T-cell (primary cell): ENCODE data around the gene COQ3. TPM values are rescaled to one million over a fixed set of nuclear protein-coding genes. Genes with fewer than 3 reads are reported as not detected.
A peak's percentile ranks its signal among the peaks of the same experiment; 100 is the strongest.

ENCODE experiments used
- ATAC-seq, 4 experiments: fragments of 200-7000 bp in 3 of 4; fragments of 150-1000 bp in 1 of 4; cut with Tn5 transposase; replicated peaks in 1 of 4; 1 replicate in 3 of 4; 2 replicates in 1 of 4; pipeline ENCODE4 v1.10.0; 2021; ENCODE audit warnings: moderate library complexity in 3 of 4, mild to moderate bottlenecking in 2 of 4, moderate number of reproducible peaks in 1 of 4
- CTCF ChIA-PET, 2 donors: fragments of 300-600 bp; sonication (Branson Sonifier 250); formaldehyde crosslinking; loops; one replicate each; lab custom pipeline; 2022; ENCODE audit warnings: antibody characterized with exemption in 2 of 2; lab: Charles Lee
- POLR2A ChIA-PET, 2 donors: fragments of 300-600 bp; sonication (Branson Sonifier 250); formaldehyde crosslinking; loops; one replicate each; lab custom pipeline; 2022; ENCODE audit warnings: antibody characterized with exemption in 2 of 2; lab: Charles Lee
- DNase-seq, 35 experiments: peaks; one replicate each; pipeline versions ENCODE4 v3.0.0 to v3.0.0-alpha.2; 2013 to 2023
- H3K27ac ChIP-seq: one replicate; pipeline ENCODE4 v1.5.1; 2013; ENCODE audit warnings: low read length
- H3K27me3 ChIP-seq, 2 experiments: replicated peaks in 1 of 2; 1 replicate in 1 of 2; 2 replicates in 1 of 2; pipeline versions ENCODE4 v1.6.1 to v1.7.0; 2013; ENCODE audit warnings: low read length in 1 of 2, mixed read lengths in 1 of 2; ENCODE audit not compliant: control insufficient read depth in 2 of 2, insufficient read depth in 2 of 2; ENCODE audit errors: extremely low read depth in 1 of 2
- H3K36me3 ChIP-seq, 2 donors: 1 replicate in 1 of 2; 2 replicates in 1 of 2; pipeline versions ENCODE4 v1.6.1 to v1.7.0; 2013; ENCODE audit warnings: low read length in 1 of 2; ENCODE audit not compliant: control insufficient read depth in 2 of 2, insufficient read depth in 1 of 2; ENCODE audit errors: extremely low read depth in 1 of 2
- H3K4me1 ChIP-seq, 2 experiments: 1 replicate in 1 of 2; 2 replicates in 1 of 2; pipeline versions ENCODE4 v1.6.1 to v1.7.0; 2013; ENCODE audit warnings: low read length in 2 of 2, mixed read lengths in 1 of 2; ENCODE audit not compliant: insufficient read depth in 2 of 2, control insufficient read depth in 1 of 2; ENCODE audit errors: extremely low read depth in 1 of 2
- H3K4me3 ChIP-seq, 2 donors: 1 replicate in 1 of 2; 2 replicates in 1 of 2; pipeline versions ENCODE4 v1.5.1 to v1.7.0; 2013; ENCODE audit warnings: mild to moderate bottlenecking in 2 of 2, low read length in 1 of 2, moderate library complexity in 1 of 2; ENCODE audit not compliant: control insufficient read depth in 1 of 2; ENCODE audit errors: extremely low read depth in 1 of 2
- H3K9me3 ChIP-seq: 2 replicates; pipeline ENCODE4 v1.7.0; 2013
- H3K27ac Mint-ChIP-seq, 2 donors: one replicate each; pipeline ENCODE4 v1.8.0; 2020 to 2021; ENCODE audit warnings: mild to moderate bottlenecking in 2 of 2, mixed read lengths in 2 of 2
- H3K27me3 Mint-ChIP-seq, 2 donors: one replicate each; pipeline ENCODE4 v1.8.0; 2021 to 2022; ENCODE audit warnings: mixed read lengths in 2 of 2
- H3K36me3 Mint-ChIP-seq: one replicate; pipeline ENCODE4 v1.8.0; 2021; ENCODE audit warnings: mixed read lengths
- H3K4me1 Mint-ChIP-seq, 3 donors: one replicate each; pipeline ENCODE4 v1.8.0; 2020 to 2022; ENCODE audit warnings: mixed read lengths in 3 of 3, mild to moderate bottlenecking in 1 of 3
- H3K4me3 Mint-ChIP-seq, 3 donors: one replicate each; pipeline ENCODE4 v1.8.0; 2020 to 2022; ENCODE audit warnings: mild to moderate bottlenecking in 3 of 3, mixed read lengths in 3 of 3, moderate library complexity in 3 of 3
- H3K9me3 Mint-ChIP-seq, 3 donors: one replicate each; pipeline ENCODE4 v1.8.0; 2020 to 2022; ENCODE audit warnings: mixed read lengths in 3 of 3
- WGBS: methylation state at CpG from one replicate; pipeline ENCODE4 v1.1.5; 2013; ENCODE audit warnings: missing lambda C conversion rate; ENCODE audit not compliant: insufficient coverage; 5-methylcytosine and 5-hydroxymethylcytosine counted together
- total RNA-seq, 35 experiments: library from RNA in 6 of 35; stranded (reverse) in 6 of 35; fragments of 120-200 nt in 1 of 35; gene quantifications; one replicate each; pipeline versions ENCODE4 v1.2.1 to v1.2.4 and lab custom pipeline; 2013 to 2026

Gene COQ3
- total RNA-seq, 5 donors from 2014 or later (not counting 1 experiment from before 2014, with no cell fraction given): 2.0 to 5.0 (median 2.9) TPM

- Mint-ChIP-seq H3K27me3 (no peaks in the 10 kb centered on the region), H3K4me1 (peaks cover 54 to 61% (median 58%) of the 10 kb centered on the region in 3 donors), H3K9me3 (no peaks in the 10 kb centered on the region), H3K4me3 (peak overlapping the region; percentile 93 to 100 (median 99)), H3K36me3 (peaks cover 9% of the 10 kb centered on the region), H3K27ac (peak overlapping the region; percentile 99 to 100)
- H3K4me1 ChIP-seq: peaks cover 31 to 43% of the 10 kb centered on the region in 2 experiments
- ATAC-seq (no peak), DNase-seq (no peak)
- 86% methylated on average over 4 of the region's 4 CpGs for WGBS
- CTCF ChIA-PET: interaction anchor here in 1 of 2 donors (0.6 to 2.4 kb wide), 4 partner anchors 8 to 74 kb away, joined by 3 to 14 read pairs (median 3); partner anchors contain the start of gene COQ3
- POLR2A ChIA-PET: interaction anchor here in 1 of 2 donors (0.9 kb wide), 1 partner anchor 18 kb away, joined by 3 read pairs; no protein-coding TSS in a partner anchor
- H3K9me3 ChIP-seq: no peaks in the 10 kb centered on the region
- no peaks in the 10 kb centered on the region for H3K27me3 ChIP-seq
- peak overlapping the region; percentile 99 for H3K27ac ChIP-seq
- H3K4me3 ChIP-seq: peak overlapping the region; percentile 92 to 100
- H3K36me3 ChIP-seq: peaks cover 4 to 9% of the 10 kb centered on the region in 2 donors
These were observed 32.4 kb upstream of the COQ3 start for GRCh38 chr6:99426451-99426757.

GRCh38 chr6:99425647-99426450, 31.9 kb upstream of the COQ3 start:
- Histone ChIP-seq H3K4me1 (peaks cover 31 to 44% of the 10 kb centered on the region in 2 experiments), H3K36me3 (peaks cover 4 to 9% of the 10 kb centered on the region in 2 donors), H3K4me3 (peak overlapping the region; percentile 92 to 100), H3K27ac (peak overlapping the region; percentile 99), H3K9me3 (no peaks in the 10 kb centered on the region), H3K27me3 (no peaks in the 10 kb centered on the region)
- POLR2A ChIA-PET: interaction anchor here in 1 of 2 donors (0.9 kb wide), 1 partner anchor 17 kb away, joined by 3 read pairs; no protein-coding TSS in a partner anchor
- Mint-ChIP-seq H3K36me3 (peaks cover 15% of the 10 kb centered on the region), H3K27ac (peak overlapping the region; percentile 99 to 100), H3K4me3 (peak overlapping the region; percentile 93 to 100 (median 99)), H3K4me1 (peaks cover 60 to 66% (median 64%) of the 10 kb centered on the region in 3 donors), H3K9me3 (no peaks in the 10 kb centered on the region), H3K27me3 (no peaks in the 10 kb centered on the region)
- DNase-seq (peak in 33 of 35 experiments; percentile 2 to 73 (median 29)), ATAC-seq (peak; percentile 39 to 49 (median 45))
- WGBS: 6% methylated on average over 12 of the region's 29 CpGs
- CTCF ChIA-PET: interaction anchor here in 1 of 2 donors (0.6 to 2.4 kb wide), 5 partner anchors 9 to 96 kb away, joined by 3 to 14 read pairs (median 3); partner anchors contain the start of gene COQ3

- ChIA-PET CTCF (interaction anchor here (0.7 to 2.4 kb wide), 8 partner anchors 8 to 144 kb away, joined by 3 to 14 read pairs (median 3); partner anchors contain the start of genes CCNC (in 1 of the 2) and COQ3 (in 1 of the 2)), POLR2A (interaction anchor here (0.6 to 1.8 kb wide), 17 partner anchors 8 to 1458 kb away, joined by 3 to 11 read pairs (median 4); partner anchors contain the start of gene COQ3 (in 2 of the 2))
- H3K9me3 Mint-ChIP-seq: no peaks in the 10 kb centered on the region
- H3K4me1 Mint-ChIP-seq: peaks cover 68 to 75% (median 72%) of the 10 kb centered on the region in 3 donors
- H3K4me1 ChIP-seq: peaks cover 31 to 49% of the 10 kb centered on the region in 2 experiments
- WGBS: 0% methylated on average over 43 of the region's 53 CpGs
- DNase-seq: peak; percentile 67 to 97 (median 86)
- peaks cover 4 to 5% of the 10 kb centered on the region in 2 donors for H3K36me3 ChIP-seq
- ATAC-seq: peak; percentile 81 to 90 (median 87)
- H3K27me3 ChIP-seq: no peaks in the 10 kb centered on the region
- H3K4me3 ChIP-seq: peak within 1 kb of the TSS; percentile 92 to 100
- peaks cover 15% of the 10 kb centered on the region for H3K36me3 Mint-ChIP-seq
- H3K9me3 ChIP-seq: no peaks in the 10 kb centered on the region
- H3K27ac Mint-ChIP-seq: peak within 1 kb of the TSS; percentile 99 to 100
- H3K27ac ChIP-seq: peak within 1 kb of the TSS; percentile 99
- peak within 1 kb of the TSS; percentile 93 to 100 (median 99) for H3K4me3 Mint-ChIP-seq
- no peaks in the 10 kb centered on the region for H3K27me3 Mint-ChIP-seq
These were observed 31.0 kb upstream of the COQ3 start, which contains the start of gene PNISR for GRCh38 chr6:99424761-99425646. Gene PNISR (minus strand): TSS chr6:99425308. CDS start chr6:99414659, 10,649 bp downstream.

- Histone ChIP-seq H3K4me3 (peak overlapping the region; percentile 92 to 100), H3K36me3 (peaks cover 4 to 5% of the 10 kb centered on the region in 2 donors), H3K9me3 (no peaks in the 10 kb centered on the region), H3K27me3 (no peaks in the 10 kb centered on the region), H3K4me1 (peaks cover 32 to 49% of the 10 kb centered on the region in 2 experiments), H3K27ac (no peak overlapping the region)
- Mint-ChIP-seq H3K4me3 (peak overlapping the region; percentile 93 to 100 (median 99)), H3K9me3 (no peaks in the 10 kb centered on the region), H3K4me1 (peaks cover 72 to 75% (median 75%) of the 10 kb centered on the region in 3 donors), H3K27me3 (no peaks in the 10 kb centered on the region), H3K27ac (peak overlapping the region; percentile 5 to 72), H3K36me3 (peaks cover 15% of the 10 kb centered on the region)
- no CpG with 5 or more reads among the region's 5 CpGs for WGBS
- DNase-seq (no peak), ATAC-seq (no peak)
- CTCF ChIA-PET: interaction anchor here (0.7 to 2.4 kb wide), 7 partner anchors 9 to 145 kb away, joined by 3 to 14 read pairs (median 3); partner anchors contain the start of gene CCNC (in 1 of the 2)
- POLR2A ChIA-PET: interaction anchor here (0.6 to 1.8 kb wide), 14 partner anchors 9 to 592 kb away, joined by 3 to 11 read pairs (median 4); partner anchors contain the start of gene COQ3 (in 2 of the 2)
These were observed 30.0 kb upstream of the COQ3 start for GRCh38 chr6:99424022-99424421.

- Mint-ChIP-seq H3K27ac (peak overlapping the region in 1 of 2 donors; percentile 46), H3K27me3 (no peaks in the 10 kb centered on the region), H3K36me3 (peaks cover 18% of the 10 kb centered on the region), H3K4me1 (peaks cover 73 to 80% (median 74%) of the 10 kb centered on the region in 3 donors), H3K4me3 (peak overlapping the region; percentile 93 to 100 (median 99)), H3K9me3 (no peaks in the 10 kb centered on the region)
- Histone ChIP-seq H3K9me3 (no peaks in the 10 kb centered on the region), H3K36me3 (peaks cover 4 to 5% of the 10 kb centered on the region in 2 donors), H3K4me1 (peaks cover 40 to 49% of the 10 kb centered on the region in 2 experiments), H3K27ac (no peak overlapping the region), H3K27me3 (no peaks in the 10 kb centered on the region), H3K4me3 (no peak overlapping the region)
- ATAC-seq (no peak), DNase-seq (no peak)
- no CpG with 5 or more reads among the region's 6 CpGs for WGBS
- POLR2A ChIA-PET: interaction anchor here (0.6 to 1.8 kb wide), 4 partner anchors 10 to 155 kb away, joined by 4 to 7 read pairs (median 4); no protein-coding TSS in a partner anchor
- CTCF ChIA-PET: interaction anchor here (0.6 to 1.3 kb wide), 4 partner anchors 10 to 92 kb away, joined by 3 to 5 read pairs (median 3); no protein-coding TSS in a partner anchor
These were observed 28.9 kb upstream of the COQ3 start for GRCh38 chr6:99422912-99423311.
